ENCODE measurements around the gene TCTN1.

TCTN1 gene

GRCh38 chr12:110616471-110617115, 2.7 kb downstream of the TCTN1 start:
- Histone ChIP-seq H3K4me3 (ENCODE audit: low read depth in 1 of 2, low read length in 2 of 2) (no peak overlapping the region), H3K27ac (ENCODE audit: low read length) (no peak overlapping the region), H3K4me2 (ENCODE audit: insufficient read depth, low read length) (no peak overlapping the region), H4K20me1 (ENCODE audit: insufficient read depth, low read length) (no peaks in the 10 kb centered on the region), H2AFZ (ENCODE audit: low read depth, low read length) (no peak overlapping the region), H3K9me3 (ENCODE audit: insufficient read depth, low read length, severe bottlenecking) (no peaks in the 10 kb centered on the region), H3K27me3 (ENCODE audit: insufficient read depth, low read length, poor library complexity) (no peaks in the 10 kb centered on the region), H3K36me3 (ENCODE audit: insufficient read depth, low read length) (no peaks in the 10 kb centered on the region), H3K4me1 (ENCODE audit: insufficient read depth, low read length) (peaks cover 20% of the 10 kb centered on the region), H3K9ac (ENCODE audit: low read depth, low read length) (no peak overlapping the region), H3K79me2 (ENCODE audit: insufficient read depth, low read length) (no peaks in the 10 kb centered on the region)
- DNase-seq (no peak), ATAC-seq (ENCODE audit: insufficient read depth, low read depth) (no peak)
- TF ChIP-seq EZH2 (IDR thresholded peaks at IDR 0.05; ENCODE audit: borderline replicate concordance, low read depth, low read length, severe bottlenecking): no peak
- TF ChIP-seq CTCF (IDR thresholded peaks at IDR 0.05; ENCODE audit: borderline replicate concordance, extremely low read depth, low read length, poor library complexity, severe bottlenecking): no peak

- no peak for DNase-seq
- H3K27ac ChIP-seq (ENCODE audit: low read length): no peak overlapping the region
- peaks cover 6% of the 10 kb centered on the region for H3K4me1 ChIP-seq (ENCODE audit: insufficient read depth, low read length)
- no peak overlapping the region for H2AFZ ChIP-seq (ENCODE audit: low read depth, low read length)
- H3K9me3 ChIP-seq (ENCODE audit: insufficient read depth, low read length, severe bottlenecking): no peaks in the 10 kb centered on the region
- no peaks in the 10 kb centered on the region for H3K36me3 ChIP-seq (ENCODE audit: insufficient read depth, low read length)
- peak; percentile 24 for TF ChIP-seq CTCF (IDR thresholded peaks at IDR 0.05; ENCODE audit: borderline replicate concordance, extremely low read depth, low read length, poor library complexity, severe bottlenecking)
- no peak for TF ChIP-seq EZH2 (IDR thresholded peaks at IDR 0.05; ENCODE audit: borderline replicate concordance, low read depth, low read length, severe bottlenecking)
- no peaks in the 10 kb centered on the region for H4K20me1 ChIP-seq (ENCODE audit: insufficient read depth, low read length)
- H3K4me2 ChIP-seq (ENCODE audit: insufficient read depth, low read length): no peak overlapping the region
- no peak overlapping the region for H3K9ac ChIP-seq (ENCODE audit: low read depth, low read length)
- no peak for ATAC-seq (ENCODE audit: insufficient read depth, low read depth)
- H3K27me3 ChIP-seq (ENCODE audit: insufficient read depth, low read length, poor library complexity): no peaks in the 10 kb centered on the region
- H3K4me3 ChIP-seq (ENCODE audit: low read depth in 1 of 2, low read length in 2 of 2): no peak overlapping the region
- H3K79me2 ChIP-seq (ENCODE audit: insufficient read depth, low read length): no peaks in the 10 kb centered on the region
Measured at GRCh38 chr12:110619534-110619953, 5.6 kb downstream of the TCTN1 start.

- no peak overlapping the region for H3K4me3 ChIP-seq (ENCODE audit: low read depth in 1 of 2, low read length in 2 of 2)
- DNase-seq: no peak
- H3K27ac ChIP-seq (ENCODE audit: low read length): no peak overlapping the region
- no peaks in the 10 kb centered on the region for H3K36me3 ChIP-seq (ENCODE audit: insufficient read depth, low read length)
- H3K4me1 ChIP-seq (ENCODE audit: insufficient read depth, low read length): no peaks in the 10 kb centered on the region
- no peaks in the 10 kb centered on the region for H4K20me1 ChIP-seq (ENCODE audit: insufficient read depth, low read length)
- no peaks in the 10 kb centered on the region for H3K9me3 ChIP-seq (ENCODE audit: insufficient read depth, low read length, severe bottlenecking)
- H3K4me2 ChIP-seq (ENCODE audit: insufficient read depth, low read length): no peak overlapping the region
- TF ChIP-seq CTCF (IDR thresholded peaks at IDR 0.05; ENCODE audit: borderline replicate concordance, extremely low read depth, low read length, poor library complexity, severe bottlenecking): no peak
- no peak for TF ChIP-seq EZH2 (IDR thresholded peaks at IDR 0.05; ENCODE audit: borderline replicate concordance, low read depth, low read length, severe bottlenecking)
- H3K79me2 ChIP-seq (ENCODE audit: insufficient read depth, low read length): no peaks in the 10 kb centered on the region
- no peak for ATAC-seq (ENCODE audit: insufficient read depth, low read depth)
- no peak overlapping the region for H2AFZ ChIP-seq (ENCODE audit: low read depth, low read length)
- no peaks in the 10 kb centered on the region for H3K27me3 ChIP-seq (ENCODE audit: insufficient read depth, low read length, poor library complexity)
- H3K9ac ChIP-seq (ENCODE audit: low read depth, low read length): no peak overlapping the region
Measured at GRCh38 chr12:110622582-110622981, 8.7 kb downstream of the TCTN1 start.
